PFSK-1 (cell line): Measurements from ENCODE around the gene MDM1.

Experiments
- FOXP2 ChIP-seq: optimal IDR thresholded peaks from 2 replicates; pipeline ENCODE3; 2011; ENCODE audit warnings: borderline replicate concordance, control low read depth, inconsistent platforms; ENCODE audit not compliant: insufficient read depth; ENCODE audit errors: extremely low read length, extremely low read depth
- POLR2AphosphoS5 ChIP-seq: IDR thresholded peaks from 2 replicates; pipeline ENCODE4 v1.6.1; 2012; ENCODE audit warnings: low read depth, mild to moderate bottlenecking, control low read depth, low read length, moderate library complexity
- SIN3A ChIP-seq: IDR thresholded peaks from 2 replicates; pipeline ENCODE4 v1.6.1; 2012; ENCODE audit warnings: mild to moderate bottlenecking, low read length, moderate library complexity, borderline replicate concordance; ENCODE audit not compliant: insufficient read depth
- TAF1 ChIP-seq: IDR thresholded peaks from 2 replicates; pipeline ENCODE4 v1.6.1; 2012; ENCODE audit warnings: low read length, control low read depth, borderline replicate concordance; ENCODE audit not compliant: insufficient read depth
- TF ChIP-seq, protein P1 (sequence below), 2 experiments: IDR thresholded peaks; 2 replicates each; pipeline versions ENCODE4 v1.6.1 to v1.8.0; 2011 to 2012; ENCODE audit warnings: low read depth in 2 of 2, low read length in 2 of 2, control low read depth in 1 of 2, inconsistent platforms in 1 of 2, mild to moderate bottlenecking in 1 of 2, moderate library complexity in 1 of 2; ENCODE audit not compliant: insufficient read depth in 1 of 2

The MDM1 gene

DNA sequence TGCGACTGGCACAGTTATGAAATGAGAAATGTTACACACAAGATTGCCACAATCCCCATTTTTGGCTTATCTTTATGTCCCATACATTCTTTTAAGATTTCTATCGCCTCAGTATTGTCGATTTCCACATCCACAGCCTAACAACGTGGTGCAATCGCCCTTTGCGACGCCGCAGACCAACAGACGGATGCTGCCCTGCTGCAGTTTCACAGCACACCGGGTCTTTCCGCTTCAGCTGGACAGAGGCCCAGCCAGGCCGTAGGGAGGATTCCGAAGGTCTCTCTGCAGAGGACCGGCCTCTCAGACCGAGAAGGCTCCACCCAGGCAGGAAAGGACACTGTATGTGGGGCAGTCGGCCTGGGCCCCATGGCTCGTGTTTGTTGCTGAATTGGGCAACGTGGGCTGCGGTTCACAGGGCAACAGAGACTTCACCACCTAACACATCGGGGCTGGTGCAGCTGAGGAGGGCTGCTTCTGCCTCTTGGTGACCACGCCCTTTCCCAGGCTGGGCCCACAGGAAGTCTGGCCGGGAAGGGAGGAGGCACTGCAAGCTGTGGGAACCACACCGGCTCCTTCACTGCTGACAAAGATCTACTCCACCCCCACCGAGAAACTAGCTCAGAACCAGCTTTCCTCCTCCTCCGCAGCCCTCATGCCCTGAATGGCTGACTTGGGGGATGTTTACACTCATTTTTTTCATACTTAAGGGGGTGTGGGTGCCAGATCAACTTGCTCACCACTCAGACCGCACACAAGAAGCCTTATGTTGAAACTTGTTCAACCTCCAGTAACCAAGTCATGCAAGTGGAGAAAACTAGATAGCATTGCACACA, 32.9 kb upstream of the MDM1 start:
- TF ChIP-seq, protein P1, sequence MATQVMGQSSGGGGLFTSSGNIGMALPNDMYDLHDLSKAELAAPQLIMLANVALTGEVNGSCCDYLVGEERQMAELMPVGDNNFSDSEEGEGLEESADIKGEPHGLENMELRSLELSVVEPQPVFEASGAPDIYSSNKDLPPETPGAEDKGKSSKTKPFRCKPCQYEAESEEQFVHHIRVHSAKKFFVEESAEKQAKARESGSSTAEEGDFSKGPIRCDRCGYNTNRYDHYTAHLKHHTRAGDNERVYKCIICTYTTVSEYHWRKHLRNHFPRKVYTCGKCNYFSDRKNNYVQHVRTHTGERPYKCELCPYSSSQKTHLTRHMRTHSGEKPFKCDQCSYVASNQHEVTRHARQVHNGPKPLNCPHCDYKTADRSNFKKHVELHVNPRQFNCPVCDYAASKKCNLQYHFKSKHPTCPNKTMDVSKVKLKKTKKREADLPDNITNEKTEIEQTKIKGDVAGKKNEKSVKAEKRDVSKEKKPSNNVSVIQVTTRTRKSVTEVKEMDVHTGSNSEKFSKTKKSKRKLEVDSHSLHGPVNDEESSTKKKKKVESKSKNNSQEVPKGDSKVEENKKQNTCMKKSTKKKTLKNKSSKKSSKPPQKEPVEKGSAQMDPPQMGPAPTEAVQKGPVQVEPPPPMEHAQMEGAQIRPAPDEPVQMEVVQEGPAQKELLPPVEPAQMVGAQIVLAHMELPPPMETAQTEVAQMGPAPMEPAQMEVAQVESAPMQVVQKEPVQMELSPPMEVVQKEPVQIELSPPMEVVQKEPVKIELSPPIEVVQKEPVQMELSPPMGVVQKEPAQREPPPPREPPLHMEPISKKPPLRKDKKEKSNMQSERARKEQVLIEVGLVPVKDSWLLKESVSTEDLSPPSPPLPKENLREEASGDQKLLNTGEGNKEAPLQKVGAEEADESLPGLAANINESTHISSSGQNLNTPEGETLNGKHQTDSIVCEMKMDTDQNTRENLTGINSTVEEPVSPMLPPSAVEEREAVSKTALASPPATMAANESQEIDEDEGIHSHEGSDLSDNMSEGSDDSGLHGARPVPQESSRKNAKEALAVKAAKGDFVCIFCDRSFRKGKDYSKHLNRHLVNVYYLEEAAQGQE (IDR thresholded peaks at IDR 0.05; ENCODE audit: insufficient read depth in 1 of 2, low read depth in 2 of 2, low read length in 2 of 2) = peak; percentile 72 to 84
- TF ChIP-seq FOXP2 (peak; percentile 76), POLR2AphosphoS5 (peak; percentile 82; the same call in 1 of the 2 replicates), TAF1 (peak; percentile 68; the same call in 1 of the 2 replicates), SIN3A (peak; percentile 93; the same call in 1 of the 2 replicates)

DNA sequence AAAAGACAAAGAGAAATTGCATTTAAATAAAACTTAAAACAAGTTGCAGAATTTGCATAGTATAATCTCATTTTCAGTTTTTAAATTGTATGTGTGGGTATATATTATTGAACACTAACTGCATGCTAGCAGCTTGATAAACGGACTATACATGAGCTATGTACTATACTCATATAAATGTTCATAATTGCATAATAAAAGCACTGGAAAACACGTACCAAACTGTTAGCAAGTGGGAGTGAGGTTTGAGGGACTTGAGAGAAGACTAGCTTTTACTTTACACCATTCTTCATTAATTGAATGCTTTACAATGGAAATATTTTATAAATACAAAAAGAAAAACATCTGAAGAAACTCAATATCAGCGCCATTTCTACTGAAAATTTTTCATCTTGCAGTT, 32.2 kb upstream of the MDM1 start:
- TF ChIP-seq FOXP2 = no peak
- TF ChIP-seq POLR2AphosphoS5 = no peak
- no peak for TF ChIP-seq TAF1
- TF ChIP-seq, protein P1 (IDR thresholded peaks at IDR 0.05; ENCODE audit: insufficient read depth in 1 of 2, low read depth in 2 of 2, low read length in 2 of 2) = no peak
- TF ChIP-seq SIN3A = no peak

DNA sequence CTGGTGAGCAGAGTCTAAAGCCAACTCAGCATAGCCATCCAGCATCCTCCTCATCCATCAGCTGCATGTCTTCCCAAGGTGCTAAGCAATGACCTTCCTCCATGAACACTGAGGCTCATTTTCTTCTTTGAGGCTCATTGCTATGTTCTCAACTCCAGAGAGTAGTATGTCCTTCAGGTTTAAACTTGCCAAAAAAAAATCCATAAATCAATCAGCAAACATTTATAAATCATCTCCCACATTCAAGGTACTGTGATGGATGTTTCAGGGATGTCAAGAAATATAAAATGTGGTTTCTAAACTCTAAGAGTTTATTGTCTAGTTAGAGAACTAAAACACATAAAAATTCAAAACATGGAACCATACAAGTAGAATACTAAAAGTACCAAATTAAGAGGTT, 29.8 kb upstream of the MDM1 start:
- TF ChIP-seq, protein P1 (IDR thresholded peaks at IDR 0.05; ENCODE audit: insufficient read depth in 1 of 2, low read depth in 2 of 2, low read length in 2 of 2) = no peak
- TF ChIP-seq FOXP2 (no peak), SIN3A (no peak), TAF1 (no peak), POLR2AphosphoS5 (no peak)

DNA sequence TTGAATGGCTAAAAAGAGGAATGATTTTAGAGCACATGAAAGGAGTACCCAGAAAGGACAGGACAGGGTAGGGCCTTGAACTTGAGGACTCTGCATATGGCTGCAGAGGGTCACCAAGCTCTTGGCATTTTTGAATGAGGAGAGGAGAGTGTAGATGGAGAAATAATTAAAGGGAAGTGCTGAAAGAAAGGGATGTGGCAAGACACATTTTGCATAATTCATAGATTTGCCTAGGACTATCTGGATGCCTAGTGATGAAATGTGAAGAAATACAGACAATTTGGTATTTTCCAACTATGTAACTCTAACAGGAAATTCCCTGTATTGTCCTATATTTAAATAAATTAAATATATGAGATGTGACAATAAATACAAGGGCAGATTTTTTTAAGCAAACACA, 27.5 kb upstream of the MDM1 start:
- no peak for TF ChIP-seq SIN3A
- no peak for TF ChIP-seq FOXP2
- TF ChIP-seq POLR2AphosphoS5 = no peak
- no peak for TF ChIP-seq TAF1
- TF ChIP-seq, protein P1 (IDR thresholded peaks at IDR 0.05; ENCODE audit: insufficient read depth in 1 of 2, low read depth in 2 of 2, low read length in 2 of 2) = no peak
